ENCODE data around the gene SKAP1.

The SKAP1 gene

DNA sequence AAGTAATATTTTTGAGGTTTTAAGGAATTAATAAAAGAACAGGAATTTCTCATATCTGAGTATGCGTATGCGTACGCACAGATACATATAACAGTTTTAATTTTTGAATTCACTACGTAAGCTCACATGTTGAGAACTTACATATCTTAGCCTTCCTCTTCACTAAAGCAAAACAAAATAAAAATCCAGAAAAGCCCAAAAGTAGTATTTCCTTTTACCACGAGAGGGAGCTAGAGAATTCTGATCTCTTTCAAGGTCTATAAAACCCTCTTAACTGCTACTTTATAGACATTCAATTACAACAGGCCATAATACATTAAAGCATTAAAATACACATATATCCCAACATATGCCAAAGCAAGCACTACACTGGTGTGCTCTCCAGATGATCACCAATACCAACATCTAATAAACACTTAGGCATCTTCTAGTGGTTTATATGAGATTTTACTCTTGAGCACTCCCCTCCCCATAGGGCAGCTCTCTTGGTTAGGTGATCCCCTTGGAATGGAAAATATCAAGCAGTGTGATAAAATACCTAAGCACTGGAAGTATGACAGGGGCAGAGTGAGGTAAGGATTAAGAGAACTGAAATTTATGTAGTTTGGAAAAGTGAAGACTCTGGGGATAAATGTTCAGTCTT lies 94.0 kb downstream of the SKAP1 start:
- peak; percentile 65 for ATAC-seq
- no peak for TF ChIP-seq BACH2 (CRISPR knock-in tag; IDR thresholded peaks at IDR 0.05; ENCODE audit: borderline replicate concordance)
- no peak for TF ChIP-seq RARB (CRISPR knock-in tag; IDR thresholded peaks at IDR 0.05)
- TF ChIP-seq ZFP30 (CRISPR knock-in tag; IDR thresholded peaks at IDR 0.05), result no peak
- TF ChIP-seq PPARA (CRISPR knock-in tag; IDR thresholded peaks at IDR 0.05; ENCODE audit: borderline replicate concordance), result no peak
- no peak for TF ChIP-seq TOX (CRISPR knock-in tag; IDR thresholded peaks at IDR 0.05; ENCODE audit: borderline replicate concordance)
- TF ChIP-seq ARNTL (CRISPR knock-in tag; IDR thresholded peaks at IDR 0.05; ENCODE audit: borderline replicate concordance, low read depth), result no peak
- no peak for TF ChIP-seq ISL1 (CRISPR knock-in tag; IDR thresholded peaks at IDR 0.05)
- no peak for TF ChIP-seq TCF4 (CRISPR knock-in tag; IDR thresholded peaks at IDR 0.05; ENCODE audit: borderline replicate concordance)
- TF ChIP-seq GLIS3 (CRISPR knock-in tag; IDR thresholded peaks at IDR 0.05), result no peak
- no peak for TF ChIP-seq CSDC2 (CRISPR knock-in tag; IDR thresholded peaks at IDR 0.05)
- TF ChIP-seq ESRRG (CRISPR knock-in tag; IDR thresholded peaks at IDR 0.05), result no peak
- TF ChIP-seq ZNF565 (CRISPR knock-in tag; conservative IDR thresholded peaks at IDR 0.05; ENCODE audit: low read depth), result no peak
- TF ChIP-seq, protein P1, sequence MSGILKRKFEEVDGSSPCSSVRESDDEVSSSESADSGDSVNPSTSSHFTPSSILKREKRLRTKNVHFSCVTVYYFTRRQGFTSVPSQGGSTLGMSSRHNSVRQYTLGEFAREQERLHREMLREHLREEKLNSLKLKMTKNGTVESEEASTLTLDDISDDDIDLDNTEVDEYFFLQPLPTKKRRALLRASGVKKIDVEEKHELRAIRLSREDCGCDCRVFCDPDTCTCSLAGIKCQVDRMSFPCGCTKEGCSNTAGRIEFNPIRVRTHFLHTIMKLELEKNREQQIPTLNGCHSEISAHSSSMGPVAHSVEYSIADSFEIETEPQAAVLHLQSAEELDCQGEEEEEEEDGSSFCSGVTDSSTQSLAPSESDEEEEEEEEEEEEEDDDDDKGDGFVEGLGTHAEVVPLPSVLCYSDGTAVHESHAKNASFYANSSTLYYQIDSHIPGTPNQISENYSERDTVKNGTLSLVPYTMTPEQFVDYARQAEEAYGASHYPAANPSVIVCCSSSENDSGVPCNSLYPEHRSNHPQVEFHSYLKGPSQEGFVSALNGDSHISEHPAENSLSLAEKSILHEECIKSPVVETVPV (CRISPR knock-in tag; IDR thresholded peaks at IDR 0.05), result no peak

DNA sequence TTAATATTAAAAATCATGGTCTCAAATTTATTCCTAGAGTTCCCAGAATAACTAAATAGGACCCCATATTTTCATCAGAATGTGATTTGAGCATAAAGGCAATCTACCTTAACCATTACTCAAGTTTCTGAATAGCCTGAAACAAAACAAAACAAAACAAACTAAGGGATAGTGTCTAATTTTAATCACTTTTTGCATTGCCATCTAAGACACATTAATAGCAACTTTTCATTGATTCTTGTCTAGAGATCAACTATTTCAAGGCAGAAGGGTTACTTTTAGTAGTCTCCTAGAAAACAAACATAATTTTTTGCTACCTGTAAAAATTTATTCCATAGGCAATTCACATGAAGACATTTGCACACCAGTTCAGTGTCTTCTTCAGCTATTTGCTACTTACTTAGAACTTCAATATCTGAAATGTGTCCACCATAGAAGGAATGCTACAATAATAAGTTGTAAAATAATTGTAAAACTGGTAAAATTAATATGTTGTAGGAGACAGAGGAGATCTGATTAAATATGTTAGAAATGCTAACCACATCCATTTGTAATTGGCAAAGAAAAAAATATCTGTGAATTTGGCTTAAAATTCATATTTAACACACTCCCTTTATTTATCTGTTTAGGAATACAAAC lies 94.7 kb downstream of the SKAP1 start:
- no peak for TF ChIP-seq ZNF565 (CRISPR knock-in tag; conservative IDR thresholded peaks at IDR 0.05; ENCODE audit: low read depth)
- TF ChIP-seq ZFP30 (CRISPR knock-in tag; IDR thresholded peaks at IDR 0.05), result no peak
- no peak for TF ChIP-seq ESRRG (CRISPR knock-in tag; IDR thresholded peaks at IDR 0.05)
- no peak for TF ChIP-seq ZNF8 (CRISPR knock-in tag; IDR thresholded peaks at IDR 0.05)
- TF ChIP-seq ZFP3 (CRISPR knock-in tag; IDR thresholded peaks at IDR 0.05), result no peak
- TF ChIP-seq, protein P2, sequence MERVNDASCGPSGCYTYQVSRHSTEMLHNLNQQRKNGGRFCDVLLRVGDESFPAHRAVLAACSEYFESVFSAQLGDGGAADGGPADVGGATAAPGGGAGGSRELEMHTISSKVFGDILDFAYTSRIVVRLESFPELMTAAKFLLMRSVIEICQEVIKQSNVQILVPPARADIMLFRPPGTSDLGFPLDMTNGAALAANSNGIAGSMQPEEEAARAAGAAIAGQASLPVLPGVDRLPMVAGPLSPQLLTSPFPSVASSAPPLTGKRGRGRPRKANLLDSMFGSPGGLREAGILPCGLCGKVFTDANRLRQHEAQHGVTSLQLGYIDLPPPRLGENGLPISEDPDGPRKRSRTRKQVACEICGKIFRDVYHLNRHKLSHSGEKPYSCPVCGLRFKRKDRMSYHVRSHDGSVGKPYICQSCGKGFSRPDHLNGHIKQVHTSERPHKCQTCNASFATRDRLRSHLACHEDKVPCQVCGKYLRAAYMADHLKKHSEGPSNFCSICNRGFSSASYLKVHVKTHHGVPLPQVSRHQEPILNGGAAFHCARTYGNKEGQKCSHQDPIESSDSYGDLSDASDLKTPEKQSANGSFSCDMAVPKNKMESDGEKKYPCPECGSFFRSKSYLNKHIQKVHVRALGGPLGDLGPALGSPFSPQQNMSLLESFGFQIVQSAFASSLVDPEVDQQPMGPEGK (CRISPR knock-in tag; IDR thresholded peaks at IDR 0.05; ENCODE audit: borderline replicate concordance), result no peak
- TF ChIP-seq, protein P1 (CRISPR knock-in tag; IDR thresholded peaks at IDR 0.05), result no peak
- ATAC-seq, result no peak

DNA sequence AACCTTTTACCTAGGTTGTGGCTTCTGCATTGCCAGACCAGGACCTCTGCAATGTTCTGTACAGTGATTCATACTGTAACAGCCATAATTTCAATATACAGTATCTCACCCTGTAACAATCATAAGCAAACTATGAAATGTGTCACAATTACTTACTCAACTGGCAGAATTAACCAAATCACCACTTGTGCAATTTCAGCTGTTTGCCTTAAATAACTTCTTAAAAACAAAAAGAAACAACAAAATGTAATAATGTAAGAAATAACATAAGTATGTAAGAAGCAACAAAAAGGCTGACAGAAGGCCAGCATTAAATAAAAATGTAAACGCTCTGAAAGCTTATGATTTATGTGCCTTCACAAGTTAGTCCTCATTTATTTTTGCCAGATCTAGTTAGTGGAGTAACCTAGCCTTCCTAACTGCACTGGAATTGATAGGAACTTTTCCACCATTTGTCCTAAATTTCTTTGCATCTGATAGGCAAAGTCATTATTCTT lies 96.9 kb downstream of the SKAP1 start:
- ATAC-seq, result no peak
- TF ChIP-seq GLIS3 (CRISPR knock-in tag; IDR thresholded peaks at IDR 0.05), result no peak
- TF ChIP-seq TOX (CRISPR knock-in tag; IDR thresholded peaks at IDR 0.05; ENCODE audit: borderline replicate concordance), result no peak
- TF ChIP-seq, protein P2 (CRISPR knock-in tag; IDR thresholded peaks at IDR 0.05; ENCODE audit: borderline replicate concordance), result no peak
- TF ChIP-seq, protein P1 (CRISPR knock-in tag; IDR thresholded peaks at IDR 0.05), result no peak
- TF ChIP-seq TCF4 (CRISPR knock-in tag; IDR thresholded peaks at IDR 0.05; ENCODE audit: borderline replicate concordance), result no peak
- TF ChIP-seq, protein P3, sequence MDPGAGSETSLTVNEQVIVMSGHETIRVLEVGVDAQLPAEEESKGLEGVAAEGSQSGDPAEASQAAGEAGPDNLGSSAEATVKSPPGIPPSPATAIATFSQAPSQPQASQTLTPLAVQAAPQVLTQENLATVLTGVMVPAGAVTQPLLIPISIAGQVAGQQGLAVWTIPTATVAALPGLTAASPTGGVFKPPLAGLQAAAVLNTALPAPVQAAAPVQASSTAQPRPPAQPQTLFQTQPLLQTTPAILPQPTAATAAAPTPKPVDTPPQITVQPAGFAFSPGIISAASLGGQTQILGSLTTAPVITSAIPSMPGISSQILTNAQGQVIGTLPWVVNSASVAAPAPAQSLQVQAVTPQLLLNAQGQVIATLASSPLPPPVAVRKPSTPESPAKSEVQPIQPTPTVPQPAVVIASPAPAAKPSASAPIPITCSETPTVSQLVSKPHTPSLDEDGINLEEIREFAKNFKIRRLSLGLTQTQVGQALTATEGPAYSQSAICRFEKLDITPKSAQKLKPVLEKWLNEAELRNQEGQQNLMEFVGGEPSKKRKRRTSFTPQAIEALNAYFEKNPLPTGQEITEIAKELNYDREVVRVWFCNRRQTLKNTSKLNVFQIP (CRISPR knock-in tag; IDR thresholded peaks at IDR 0.05; ENCODE audit: borderline replicate concordance, low read depth), result no peak
- no peak for TF ChIP-seq SNAI2 (CRISPR knock-in tag; IDR thresholded peaks at IDR 0.05)
- TF ChIP-seq ZNF565 (CRISPR knock-in tag; conservative IDR thresholded peaks at IDR 0.05; ENCODE audit: low read depth), result no peak
- no peak for TF ChIP-seq PPARA (CRISPR knock-in tag; IDR thresholded peaks at IDR 0.05; ENCODE audit: borderline replicate concordance)
- TF ChIP-seq ZC3H10 (CRISPR knock-in tag; IDR thresholded peaks at IDR 0.05), result no peak

All from SK-N-SH treated with all-trans-retinoic acid at 6 μM for 48 hours (cell line).